Trophoblast cell (in vitro differentiated cells and primary cell): ENCODE results near the gene LPP.
A peak's percentile ranks its signal among the peaks of the same experiment; 100 is the strongest.

Experiments
- DNase-seq, 2 donors: peaks; one replicate each; pipeline ENCODE4 v3.0.0-alpha.2; 2016
- H2AFZ ChIP-seq: 2 replicates; pipeline ENCODE4 v1.6.1; 2013; ENCODE audit warnings: low read length, moderate library complexity, mild to moderate bottlenecking; ENCODE audit not compliant: insufficient read depth, poor library complexity
- H2AK5ac ChIP-seq: 2 replicates; pipeline ENCODE4 v1.6.1; 2013; ENCODE audit warnings: mild to moderate bottlenecking, low read length
- H2BK120ac ChIP-seq: 2 replicates; pipeline ENCODE4 v1.6.1; 2013; ENCODE audit warnings: low read length, mild to moderate bottlenecking, moderate library complexity; ENCODE audit not compliant: insufficient read depth, poor library complexity
- H2BK12ac ChIP-seq: 2 replicates; pipeline ENCODE4 v1.6.1; 2013; ENCODE audit warnings: mild to moderate bottlenecking, low read length, moderate library complexity
- H2BK5ac ChIP-seq: 2 replicates; pipeline ENCODE4 v1.6.1; 2013; ENCODE audit warnings: low read length, low read depth, moderate library complexity, mild to moderate bottlenecking; ENCODE audit not compliant: poor library complexity
- H3K14ac ChIP-seq: 2 replicates; pipeline ENCODE4 v1.6.1; 2013; ENCODE audit warnings: mild to moderate bottlenecking, low read length
- H3K18ac ChIP-seq: 2 replicates; pipeline ENCODE4 v1.6.1; 2013; ENCODE audit warnings: mild to moderate bottlenecking, low read length
- H3K23ac ChIP-seq: 2 replicates; pipeline ENCODE4 v1.6.1; 2013; ENCODE audit warnings: low read length
- H3K27ac ChIP-seq: 2 replicates; pipeline ENCODE4 v1.5.1; 2013; ENCODE audit warnings: low read depth, mild to moderate bottlenecking, inconsistent platforms, low read length, moderate library complexity
- H3K27me3 ChIP-seq: 2 replicates; pipeline ENCODE4 v1.6.1; 2013; ENCODE audit warnings: inconsistent platforms, mild to moderate bottlenecking, low read length, moderate library complexity; ENCODE audit not compliant: insufficient read depth
- H3K36me3 ChIP-seq, 2 experiments: 1 replicate in 1 of 2; 2 replicates in 1 of 2; pipeline ENCODE4 v1.6.1; 2013; ENCODE audit warnings: low read length in 2 of 2, mild to moderate bottlenecking in 2 of 2, moderate library complexity in 1 of 2; ENCODE audit not compliant: insufficient read depth in 2 of 2, control insufficient read depth in 1 of 2
- H3K4ac ChIP-seq: 2 replicates; pipeline ENCODE4 v1.6.1; 2013; ENCODE audit warnings: low read depth, mild to moderate bottlenecking, low read length, moderate library complexity
- H3K4me1 ChIP-seq, 2 experiments: 1 replicate in 1 of 2; 2 replicates in 1 of 2; pipeline ENCODE4 v1.6.1; 2013; ENCODE audit warnings: low read length in 2 of 2, mild to moderate bottlenecking in 2 of 2, moderate library complexity in 1 of 2; ENCODE audit not compliant: insufficient read depth in 2 of 2, control insufficient read depth in 1 of 2
- H3K4me2 ChIP-seq: 2 replicates; pipeline ENCODE4 v1.6.1; 2013; ENCODE audit warnings: inconsistent platforms, mild to moderate bottlenecking, low read length, moderate library complexity
- H3K4me3 ChIP-seq: 2 replicates; pipeline ENCODE4 v1.5.1; 2013; ENCODE audit warnings: mild to moderate bottlenecking, low read depth, low read length, inconsistent platforms
- H3K79me1 ChIP-seq: one replicate; pipeline ENCODE4 v1.6.1; 2013; ENCODE audit warnings: low read length
- H3K79me2 ChIP-seq: 2 replicates; pipeline ENCODE4 v1.6.1; 2013; ENCODE audit warnings: low read length, mild to moderate bottlenecking; ENCODE audit not compliant: control insufficient read depth, insufficient read depth, poor library complexity
- H3K9ac ChIP-seq: 2 replicates; pipeline ENCODE4 v1.6.1; 2013; ENCODE audit warnings: mild to moderate bottlenecking, low read length
- H3K9me3 ChIP-seq: 2 replicates; pipeline ENCODE4 v1.6.1; 2013; ENCODE audit warnings: low read depth, mild to moderate bottlenecking, control low read depth, inconsistent platforms, low read length; ENCODE audit not compliant: insufficient read depth
- H4K12ac ChIP-seq: 2 replicates; pipeline ENCODE4 v1.6.1; 2013; ENCODE audit warnings: low read depth, mild to moderate bottlenecking, low read length, moderate library complexity
- H4K8ac ChIP-seq: 2 replicates; pipeline ENCODE4 v1.6.1; 2013; ENCODE audit warnings: low read depth, mild to moderate bottlenecking, low read length, moderate library complexity
- H4K91ac ChIP-seq: one replicate; pipeline ENCODE4 v1.6.1; 2013; ENCODE audit warnings: low read depth, mild to moderate bottlenecking, low read length, moderate library complexity
- WGBS: extraction: QIAGEN DNeasy Blood & Tissue Kit; methylation state at CpG from one replicate; pipeline ENCODE4 v1.1.7; 2013; ENCODE audit warnings: missing lambda C conversion rate; ENCODE audit not compliant: insufficient read length, insufficient coverage; ENCODE audit errors: extremely low coverage; 5-methylcytosine and 5-hydroxymethylcytosine counted together

LPP gene

GRCh38 chr3:188176884-188177283 is 22.9 kb downstream of the LPP start:
- H3K23ac ChIP-seq, result no peak overlapping the region
- H3K4me3 ChIP-seq, result no peak overlapping the region
- H3K27me3 ChIP-seq, result no peaks in the 10 kb centered on the region
- no peak overlapping the region for H3K18ac ChIP-seq
- H4K8ac ChIP-seq, result no peak overlapping the region
- no peak overlapping the region for H2AK5ac ChIP-seq
- no CpG with 5 or more reads among the region's 2 CpGs for WGBS
- H3K9me3 ChIP-seq, result no peaks in the 10 kb centered on the region
- H3K4me2 ChIP-seq, result no peak overlapping the region
- no peak overlapping the region for H3K9ac ChIP-seq
- peaks cover 5% of the 10 kb centered on the region for H3K79me2 ChIP-seq
- H2BK120ac ChIP-seq, result no peak overlapping the region
- H3K79me1 ChIP-seq, result no peaks in the 10 kb centered on the region
- H4K12ac ChIP-seq, result no peak overlapping the region
- H3K27ac ChIP-seq, result no peak overlapping the region
- no peak overlapping the region for H3K14ac ChIP-seq
- DNase-seq, result no peak
- peak overlapping the region; percentile 11 for H3K4ac ChIP-seq
- H2AFZ ChIP-seq, result no peak overlapping the region
- H2BK12ac ChIP-seq, result no peak overlapping the region
- peaks cover 7 to 15% of the 10 kb centered on the region in 2 experiments for H3K4me1 ChIP-seq
- H2BK5ac ChIP-seq, result no peak overlapping the region
- H4K91ac ChIP-seq, result no peak overlapping the region
- H3K36me3 ChIP-seq, result peaks cover 2 to 3% of the 10 kb centered on the region in 2 experiments

DNA sequence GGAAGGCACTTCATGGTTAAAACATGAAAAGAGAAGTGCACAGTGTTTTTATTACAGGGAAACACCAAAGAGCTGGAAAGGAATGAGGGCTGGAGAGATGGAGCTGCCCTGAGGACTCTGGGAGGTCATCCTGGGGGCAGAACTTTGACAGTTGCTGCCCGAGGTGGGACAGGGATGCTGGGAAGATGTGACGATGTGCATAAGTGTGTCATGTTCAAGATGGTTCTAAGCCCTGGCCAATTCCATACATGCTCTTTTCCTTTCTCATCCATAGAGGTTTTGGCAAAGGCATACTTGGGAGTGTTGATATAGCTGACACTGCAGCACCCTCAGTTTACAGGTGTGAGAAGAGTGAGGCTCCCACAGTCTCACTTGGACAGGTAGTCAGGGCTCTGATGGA is 23.8 kb downstream of the LPP start:
- H2AFZ ChIP-seq, result no peak overlapping the region
- H3K4me1 ChIP-seq, result peaks cover 7 to 15% of the 10 kb centered on the region in 2 experiments
- H2AK5ac ChIP-seq, result no peak overlapping the region
- no peak overlapping the region for H4K8ac ChIP-seq
- no peak overlapping the region for H3K4me3 ChIP-seq
- H3K79me1 ChIP-seq, result no peaks in the 10 kb centered on the region
- no peak overlapping the region for H3K4me2 ChIP-seq
- H3K18ac ChIP-seq, result no peak overlapping the region
- H2BK120ac ChIP-seq, result no peak overlapping the region
- no peak overlapping the region for H3K27ac ChIP-seq
- peaks cover 8% of the 10 kb centered on the region for H3K79me2 ChIP-seq
- H3K14ac ChIP-seq, result no peak overlapping the region
- H2BK5ac ChIP-seq, result no peak overlapping the region
- DNase-seq, result peak; percentile 78 to 88
- WGBS, result no CpG with 5 or more reads among the region's 2 CpGs
- no peak overlapping the region for H2BK12ac ChIP-seq
- no peak overlapping the region for H3K9ac ChIP-seq
- H3K36me3 ChIP-seq, result peaks cover 2 to 7% of the 10 kb centered on the region in 2 experiments
- H3K23ac ChIP-seq, result no peak overlapping the region
- no peak overlapping the region for H4K91ac ChIP-seq
- H3K9me3 ChIP-seq, result no peaks in the 10 kb centered on the region
- no peaks in the 10 kb centered on the region for H3K27me3 ChIP-seq
- H4K12ac ChIP-seq, result no peak overlapping the region
- no peak overlapping the region for H3K4ac ChIP-seq

DNA sequence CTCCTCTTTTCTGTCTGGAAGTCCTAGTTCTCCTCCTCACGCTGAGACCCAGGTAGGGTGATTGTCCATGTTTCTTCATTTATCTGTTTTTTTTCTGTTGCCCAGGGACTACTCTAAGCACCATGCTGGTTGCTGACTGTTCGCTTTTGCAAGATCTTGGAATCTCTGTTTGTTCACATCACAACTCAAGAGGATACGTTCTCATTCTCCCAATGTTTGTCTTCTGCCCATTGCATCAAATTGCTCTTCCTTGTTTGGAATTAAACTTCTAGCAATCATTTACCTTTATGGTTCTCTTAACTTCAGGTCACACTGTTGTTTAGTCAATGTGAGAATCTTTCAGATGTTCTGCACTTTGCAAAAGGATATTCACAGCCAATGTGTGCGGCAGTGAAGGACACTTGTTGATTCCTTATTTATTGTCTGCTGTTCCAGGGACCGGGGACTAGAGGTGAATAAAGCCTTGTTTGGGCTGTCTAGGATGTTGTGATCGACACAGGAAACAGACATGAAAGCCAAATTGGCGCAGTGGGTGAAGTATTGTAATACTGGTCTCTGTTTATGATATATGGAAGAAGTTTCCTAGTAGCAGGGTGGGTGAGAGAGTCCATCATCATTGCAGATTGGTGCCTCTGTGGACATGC is 24.5 kb downstream of the LPP start:
- no peaks in the 10 kb centered on the region for H3K79me1 ChIP-seq
- H3K4me1 ChIP-seq, result peaks cover 7 to 18% of the 10 kb centered on the region in 2 experiments
- no CpG with 5 or more reads among the region's 7 CpGs for WGBS
- no peak overlapping the region for H4K8ac ChIP-seq
- H3K27me3 ChIP-seq, result no peaks in the 10 kb centered on the region
- H3K23ac ChIP-seq, result no peak overlapping the region
- H3K18ac ChIP-seq, result no peak overlapping the region
- H4K91ac ChIP-seq, result no peak overlapping the region
- no peak overlapping the region for H3K27ac ChIP-seq
- no peak overlapping the region for H3K4ac ChIP-seq
- H4K12ac ChIP-seq, result no peak overlapping the region
- H2AK5ac ChIP-seq, result no peak overlapping the region
- peaks cover 3 to 7% of the 10 kb centered on the region in 2 experiments for H3K36me3 ChIP-seq
- peaks cover 8% of the 10 kb centered on the region for H3K79me2 ChIP-seq
- H3K9ac ChIP-seq, result no peak overlapping the region
- H2BK12ac ChIP-seq, result no peak overlapping the region
- no peaks in the 10 kb centered on the region for H3K9me3 ChIP-seq
- DNase-seq, result peak; percentile 67 to 89
- H3K14ac ChIP-seq, result no peak overlapping the region
- no peak overlapping the region for H2BK120ac ChIP-seq
- H2BK5ac ChIP-seq, result no peak overlapping the region
- no peak overlapping the region for H2AFZ ChIP-seq
- H3K4me2 ChIP-seq, result no peak overlapping the region
- no peak overlapping the region for H3K4me3 ChIP-seq

- H3K23ac ChIP-seq, result no peak overlapping the region
- H2BK5ac ChIP-seq, result no peak overlapping the region
- H2AFZ ChIP-seq, result no peak overlapping the region
- DNase-seq, result peak; percentile 77 to 93
- no peaks in the 10 kb centered on the region for H3K79me1 ChIP-seq
- H3K18ac ChIP-seq, result peak overlapping the region; percentile 6
- no peak overlapping the region for H2BK12ac ChIP-seq
- peaks cover 9 to 21% of the 10 kb centered on the region in 2 experiments for H3K4me1 ChIP-seq
- peaks cover 4 to 7% of the 10 kb centered on the region in 2 experiments for H3K36me3 ChIP-seq
- H3K4ac ChIP-seq, result peak overlapping the region; percentile 12
- no peak overlapping the region for H4K12ac ChIP-seq
- no peak overlapping the region for H3K4me2 ChIP-seq
- H3K27me3 ChIP-seq, result no peaks in the 10 kb centered on the region
- no peak overlapping the region for H3K9ac ChIP-seq
- no peak overlapping the region for H4K8ac ChIP-seq
- H3K79me2 ChIP-seq, result peaks cover 8% of the 10 kb centered on the region
- H2AK5ac ChIP-seq, result no peak overlapping the region
- WGBS, result no CpG with 5 or more reads among the region's 16 CpGs
- no peaks in the 10 kb centered on the region for H3K9me3 ChIP-seq
- no peak overlapping the region for H4K91ac ChIP-seq
- no peak overlapping the region for H2BK120ac ChIP-seq
- no peak overlapping the region for H3K14ac ChIP-seq
- no peak overlapping the region for H3K4me3 ChIP-seq
- H3K27ac ChIP-seq, result no peak overlapping the region
Measured at GRCh38 chr3:188179006-188179966, 25.3 kb downstream of the LPP start.
